Natural killer cell (primary cell): ENCODE results near the gene UXS1. TPM values are rescaled to one million over a fixed set of nuclear protein-coding genes. Genes with fewer than 3 reads are reported as not detected.
A peak's percentile ranks its signal among the peaks of the same experiment; 100 is the strongest.

Experiments used
- ATAC-seq, 3 donors: fragments of 150-1000 bp in 2 of 3; fragments of 200-7000 bp in 1 of 3; cut with Tn5 transposase; 1 replicate in 1 of 3; 2 replicates in 2 of 3; pipeline ENCODE4 v1.10.0; 2021; ENCODE audit warnings: mild to moderate bottlenecking in 2 of 3, moderate library complexity in 2 of 3
- DNase-seq, 2 donors: peaks; one replicate each; pipeline versions ENCODE4 v3.0.0 to v3.0.0-alpha.2; 2013 to 2021; ENCODE audit warnings: mixed read lengths in 1 of 2
- H3K27ac ChIP-seq: one replicate; pipeline ENCODE4 v1.5.1; 2013; ENCODE audit warnings: mild to moderate bottlenecking, low read length
- H3K27me3 ChIP-seq: one replicate; pipeline ENCODE4 v1.6.1; 2013; ENCODE audit warnings: low read length; ENCODE audit not compliant: control insufficient read depth, insufficient read depth
- H3K36me3 ChIP-seq: one replicate; pipeline ENCODE4 v1.6.1; 2013; ENCODE audit warnings: low read length; ENCODE audit not compliant: control insufficient read depth, insufficient read depth
- H3K4me1 ChIP-seq: one replicate; pipeline ENCODE4 v1.6.1; 2013; ENCODE audit warnings: low read length; ENCODE audit not compliant: control insufficient read depth, insufficient read depth
- H3K4me3 ChIP-seq: one replicate; pipeline ENCODE4 v1.5.1; 2013; ENCODE audit warnings: low read length
- H3K9me3 ChIP-seq: one replicate; pipeline ENCODE4 v1.6.1; 2013; ENCODE audit warnings: low read length; ENCODE audit not compliant: control insufficient read depth, insufficient read depth
- H3K27ac Mint-ChIP-seq, 2 donors: one replicate each; pipeline ENCODE4 v1.8.0; 2022; ENCODE audit warnings: mild to moderate bottlenecking in 2 of 2, mixed read lengths in 2 of 2, moderate library complexity in 1 of 2
- H3K27me3 Mint-ChIP-seq, 2 donors: one replicate each; pipeline ENCODE4 v1.8.0; 2022; ENCODE audit warnings: low read depth in 2 of 2, mixed read lengths in 2 of 2
- H3K36me3 Mint-ChIP-seq: one replicate; pipeline ENCODE4 v1.8.0; 2022; ENCODE audit warnings: mixed read lengths
- H3K4me1 Mint-ChIP-seq, 2 donors: one replicate each; pipeline ENCODE4 v1.8.0; 2022; ENCODE audit warnings: mixed read lengths in 2 of 2
- H3K4me3 Mint-ChIP-seq: one replicate; pipeline ENCODE4 v1.8.0; 2022; ENCODE audit warnings: mild to moderate bottlenecking, moderate library complexity, mixed read lengths
- H3K9me3 Mint-ChIP-seq, 2 donors: one replicate each; pipeline ENCODE4 v1.8.0; 2022; ENCODE audit warnings: mixed read lengths in 2 of 2
- WGBS: methylation state at CpG from one replicate; pipeline ENCODE4 v1.1.7; 2013; ENCODE audit warnings: missing lambda C conversion rate; ENCODE audit not compliant: insufficient coverage; 5-methylcytosine and 5-hydroxymethylcytosine counted together
- intact Hi-C: fragments of 100-400 bp; cut with micrococcal nuclease; formaldehyde crosslinking; loops from one replicate; pipeline ENCODE4 v1.14.2; 2022
- total RNA-seq, 4 donors: library from RNA; stranded (reverse); fragments of 120-200 nt in 1 of 4; gene quantifications; one replicate each; pipeline versions ENCODE4 v1.2.3 to v1.2.4, GENCODE V29; 2013 to 2022
- TF ChIP-seq, protein P1 (sequence below): fragments of 200-600 bp; IDR thresholded peaks from one replicate; pipeline ENCODE4 v1.8.0; 2022; ENCODE audit warnings: antibody characterized with exemption

UXS1 gene
- total RNA-seq, 3 donors from 2014 or later (not counting 1 experiment from before 2014, with no cell fraction given) = 36.3 to 60.4 (median 37.5) TPM

- no peaks in the 10 kb centered on the region for H3K9me3 Mint-ChIP-seq
- no peak for ATAC-seq
- no peak overlapping the region for H3K27ac ChIP-seq
- TF ChIP-seq, protein P1, sequence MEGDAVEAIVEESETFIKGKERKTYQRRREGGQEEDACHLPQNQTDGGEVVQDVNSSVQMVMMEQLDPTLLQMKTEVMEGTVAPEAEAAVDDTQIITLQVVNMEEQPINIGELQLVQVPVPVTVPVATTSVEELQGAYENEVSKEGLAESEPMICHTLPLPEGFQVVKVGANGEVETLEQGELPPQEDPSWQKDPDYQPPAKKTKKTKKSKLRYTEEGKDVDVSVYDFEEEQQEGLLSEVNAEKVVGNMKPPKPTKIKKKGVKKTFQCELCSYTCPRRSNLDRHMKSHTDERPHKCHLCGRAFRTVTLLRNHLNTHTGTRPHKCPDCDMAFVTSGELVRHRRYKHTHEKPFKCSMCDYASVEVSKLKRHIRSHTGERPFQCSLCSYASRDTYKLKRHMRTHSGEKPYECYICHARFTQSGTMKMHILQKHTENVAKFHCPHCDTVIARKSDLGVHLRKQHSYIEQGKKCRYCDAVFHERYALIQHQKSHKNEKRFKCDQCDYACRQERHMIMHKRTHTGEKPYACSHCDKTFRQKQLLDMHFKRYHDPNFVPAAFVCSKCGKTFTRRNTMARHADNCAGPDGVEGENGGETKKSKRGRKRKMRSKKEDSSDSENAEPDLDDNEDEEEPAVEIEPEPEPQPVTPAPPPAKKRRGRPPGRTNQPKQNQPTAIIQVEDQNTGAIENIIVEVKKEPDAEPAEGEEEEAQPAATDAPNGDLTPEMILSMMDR = no peak
- H3K9me3 ChIP-seq = no peaks in the 10 kb centered on the region
- H3K4me1 Mint-ChIP-seq = peaks cover 23 to 30% of the 10 kb centered on the region in 2 donors
- H3K4me1 ChIP-seq = peaks cover 32% of the 10 kb centered on the region
- WGBS = 78% methylated on average over 3 of the region's 3 CpGs
- DNase-seq = peak in 1 of 2 donors; percentile 38
- peak overlapping the region in 1 of 2 donors; percentile 30 for H3K27ac Mint-ChIP-seq
- no peak overlapping the region for H3K4me3 Mint-ChIP-seq
- H3K4me3 ChIP-seq = no peak overlapping the region
- no peaks in the 10 kb centered on the region for H3K27me3 Mint-ChIP-seq
- intact Hi-C loops = no loop called here
- H3K36me3 Mint-ChIP-seq = peaks cover 9% of the 10 kb centered on the region
- H3K36me3 ChIP-seq = peaks cover 3% of the 10 kb centered on the region
- no peaks in the 10 kb centered on the region for H3K27me3 ChIP-seq
Observed at GRCh38 chr2:106098081-106098480, 96.0 kb downstream of the UXS1 start.

- TF ChIP-seq, protein P1 = no peak
- Histone ChIP-seq H3K36me3 (peaks cover 3% of the 10 kb centered on the region), H3K9me3 (no peaks in the 10 kb centered on the region), H3K27ac (peak overlapping the region; percentile 79), H3K4me1 (peaks cover 32% of the 10 kb centered on the region), H3K4me3 (no peak overlapping the region), H3K27me3 (no peaks in the 10 kb centered on the region)
- ATAC-seq (no peak), DNase-seq (peak in 1 of 2 donors; percentile 57)
- H3K36me3 Mint-ChIP-seq = peaks cover 9% of the 10 kb centered on the region
- intact Hi-C loops = no loop called here
- peaks cover 23 to 30% of the 10 kb centered on the region in 2 donors for H3K4me1 Mint-ChIP-seq
- H3K9me3 Mint-ChIP-seq = no peaks in the 10 kb centered on the region
- peak overlapping the region in 1 of 2 donors; percentile 85 for H3K27ac Mint-ChIP-seq
- WGBS = 85% methylated on average over 26 of the region's 26 CpGs
- no peak overlapping the region for H3K4me3 Mint-ChIP-seq
- H3K27me3 Mint-ChIP-seq = no peaks in the 10 kb centered on the region
Observed at GRCh38 chr2:106097038-106098000, 96.8 kb downstream of the UXS1 start.

DNA sequence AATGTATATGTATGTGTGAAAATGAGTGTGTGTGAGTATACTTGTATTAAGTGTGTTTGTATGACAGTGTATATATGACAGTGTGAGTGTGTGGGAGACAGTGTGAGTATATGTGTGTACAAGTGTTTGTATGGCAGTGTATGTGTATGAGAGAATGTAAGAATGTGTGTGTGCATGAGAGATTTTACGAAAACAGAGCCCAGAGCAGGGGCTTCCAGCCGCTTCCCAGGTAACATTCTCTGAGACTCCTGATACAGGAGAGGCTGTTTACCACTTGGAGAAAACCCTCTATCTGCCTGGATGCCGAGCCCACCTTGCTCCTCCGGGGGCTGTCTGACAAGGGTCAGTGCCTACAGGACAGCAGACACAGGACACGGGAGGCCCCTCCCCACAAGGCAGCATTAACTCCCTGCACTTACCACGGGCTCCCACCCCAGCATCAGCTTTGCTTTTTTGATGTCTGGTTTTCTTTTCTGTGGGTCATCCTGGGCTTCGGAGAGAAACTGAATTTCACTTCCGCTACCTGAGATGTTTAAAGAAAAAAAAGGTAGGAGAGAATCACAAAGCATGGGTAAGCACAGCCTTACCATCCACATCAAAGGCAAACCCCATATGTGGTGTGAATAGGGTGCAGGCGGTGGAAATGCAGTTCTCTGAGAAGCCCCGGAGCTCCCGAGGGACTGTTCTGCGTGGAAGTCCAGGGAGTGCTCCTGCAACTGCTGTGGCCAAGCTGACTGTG, 97.6 kb downstream of the UXS1 start:
- H3K27me3 ChIP-seq = no peaks in the 10 kb centered on the region
- H3K27ac ChIP-seq = peak overlapping the region; percentile 79
- peaks cover 32% of the 10 kb centered on the region for H3K4me1 ChIP-seq
- WGBS = 55% methylated on average over 10 of the region's 12 CpGs
- peaks cover 23 to 30% of the 10 kb centered on the region in 2 donors for H3K4me1 Mint-ChIP-seq
- ATAC-seq (peak in 1 of 3 donors; percentile 12), DNase-seq (peak in 1 of 2 donors; percentile 74)
- no peaks in the 10 kb centered on the region for H3K27me3 Mint-ChIP-seq
- intact Hi-C loops = no loop called here
- no peaks in the 10 kb centered on the region for H3K9me3 ChIP-seq
- H3K27ac Mint-ChIP-seq = peak overlapping the region; percentile 72 to 85
- TF ChIP-seq, protein P1 = no peak
- peak overlapping the region; percentile 62 for H3K4me3 Mint-ChIP-seq
- no peaks in the 10 kb centered on the region for H3K9me3 Mint-ChIP-seq
- H3K4me3 ChIP-seq = no peak overlapping the region
- H3K36me3 Mint-ChIP-seq = peaks cover 9% of the 10 kb centered on the region
- peaks cover 3% of the 10 kb centered on the region for H3K36me3 ChIP-seq
